ENCODE data around the gene VASP. TPM values are rescaled to one million over a fixed set of nuclear protein-coding genes. Genes with fewer than 3 reads are reported as not detected.

The VASP gene
- total RNA-seq (154 and 186 TPM in 2 replicates), polyA plus RNA-seq (94.3 and 126 TPM in 2 replicates), polyA minus RNA-seq (65.0 and 69.3 TPM in 2 replicates), Bru-seq, nascent RNA (percentile 64 among the genes with signal in this experiment), BruChase-seq, experiment 1, labeled RNA remaining after a 6-hour chase (percentile 91 among the genes with signal in this experiment), BruChase-seq, experiment 2, labeled RNA remaining after a 2-hour chase (percentile 82 among the genes with signal in this experiment)
- polyA plus RNA-seq (2011; cell fraction: cytosol; rRNA removed): 64.2 and 67.9 TPM in 2 replicates
- polyA plus RNA-seq (2011; cell fraction: nucleus; rRNA removed): 57.6 and 70.4 TPM in 2 replicates
- 74.7 and 84.2 TPM in 2 replicates for polyA plus RNA-seq (2012)
- polyA minus RNA-seq (2011; cell fraction: cytosol; rRNA and poly(A)+ RNA removed): 43.9 TPM
- polyA minus RNA-seq (2011; cell fraction: nucleus; rRNA and poly(A)+ RNA removed): 22.8 and 42.8 TPM in 2 replicates
- long read RNA-seq, transcript VASP-201 (13 exons, 2,305 nt): major isoform, 137 of 253 reads
- long read RNA-seq, partial matches to known transcripts: 35 of 253 reads
- long read RNA-seq, other reads (novel, unspliced or antisense): 77 of 253 reads

GRCh38 chr19:45506989-45507871 is at the start of gene VASP:
Gene VASP (plus strand): TSS chr19:45507479. CDS start chr19:45507772, 293 bp downstream.
- H3K27ac ChIP-seq (ENCODE audit: insufficient read depth, low read depth, low read length): peak within 1 kb of the TSS; percentile 69
- peak within 1 kb of the TSS; percentile 97 for H3K4me2 ChIP-seq (ENCODE audit: insufficient read depth, low read length)
- peaks cover 0 to 3% of the 10 kb centered on the region in 2 experiments for H3K36me3 ChIP-seq (ENCODE audit: control insufficient read depth in 2 of 2, extremely low read depth in 1 of 2, insufficient read depth in 2 of 2, low read length in 2 of 2)
- no peaks in the 10 kb centered on the region for H3K9me1 ChIP-seq (replicated peaks; ENCODE audit: control insufficient read depth, extremely low read depth, insufficient read depth, low read length)
- FAIRE-seq (peak; percentile 76), DNase-seq (ENCODE audit: low read depth, low spot score) (peak; percentile 78)
- ChIA-PET POLR2A (interaction anchor here (0.7 to 1.0 kb wide), 2 partner anchors 28 to 91 kb away, joined by 4 to 7 read pairs; no protein-coding TSS in a partner anchor), CTCF (interaction anchor here (1.1 to 1.7 kb wide), 5 partner anchors 11 to 135 kb away, joined by 3 to 6 read pairs (median 4); no protein-coding TSS in a partner anchor)
- no peak for TF ChIP-seq JUN (IDR thresholded peaks at IDR 0.05; ENCODE audit: borderline replicate concordance, insufficient read depth, insufficient read length, low read depth)
- peak; percentile 98 for TF ChIP-seq POLR2A (IDR thresholded peaks at IDR 0.05; ENCODE audit: low read depth, low read length)
- peak; percentile 29 for TF ChIP-seq MAX (IDR thresholded peaks at IDR 0.05; ENCODE audit: insufficient read depth, insufficient read length)
- TF ChIP-seq POLR2AphosphoS5 (IDR thresholded peaks at IDR 0.05; ENCODE audit: insufficient read depth, low read depth, low read length): peak; percentile 97
- dilution Hi-C loops (cut with MboI; ENCODE audit: extremely low pct_ligation_motif_present, low sequenced_read_pairs): no loop called here
- H3K79me2 ChIP-seq (ENCODE audit: control insufficient read depth, insufficient read depth, low read length): peaks cover 52% of the 10 kb centered on the region
- peaks cover 23% of the 10 kb centered on the region for H3K4me1 ChIP-seq (ENCODE audit: control insufficient read depth, extremely low read depth, insufficient read depth, low read length)
- H4K20me1 ChIP-seq (replicated peaks; ENCODE audit: control insufficient read depth, extremely low read depth, insufficient read depth, low read length): no peaks in the 10 kb centered on the region
- no peaks in the 10 kb centered on the region for H3K9me3 ChIP-seq (replicated peaks; ENCODE audit: control insufficient read depth, insufficient read depth, low read length)
- H3K27me3 ChIP-seq (ENCODE audit: control insufficient read depth in 2 of 2, insufficient read depth in 2 of 2, low read length in 2 of 2): no peaks in the 10 kb centered on the region
- H3K9ac ChIP-seq (replicated peaks; ENCODE audit: extremely low read depth, insufficient read depth, low read length): peak within 1 kb of the TSS; percentile 87
- H3K4me3 ChIP-seq (replicated peaks in 1 of 3; ENCODE audit: insufficient read depth in 1 of 3, low read depth in 1 of 3, low read length in 3 of 3): peak within 1 kb of the TSS; percentile 92 to 100 (median 96)
- peak within 1 kb of the TSS; percentile 89 for H2AFZ ChIP-seq (ENCODE audit: low read depth, low read length)
- BruUV-seq (replicated peaks): no TSS peak
- intact Hi-C loops (cut with micrococcal nuclease): loop anchor here (1.0 to 2.0 kb wide), 4 partner anchors 10 to 138 kb away; partner anchors contain the start of gene RTN2
